HepG2 (cell line): ENCODE measurements around the gene COMMD10.

Experiments used
- CEBPB ChIP-seq: IDR thresholded peaks from 2 replicates; pipeline ENCODE4 v1.6.1; 2011; ENCODE audit warnings: low read depth, low read length, improper control_type of control experiment, borderline replicate concordance
- CTCF ChIP-seq: sonication (generic); formaldehyde crosslinking; IDR thresholded peaks from 2 replicates; pipeline ENCODE4 v1.5.0; 2020; ENCODE audit warnings: mild to moderate bottlenecking, missing genetic modification reagents, moderate library complexity
- GABPA ChIP-seq, 2 experiments: IDR thresholded peaks; 2 replicates each; pipeline ENCODE4 v1.6.1; 2011 to 2016; ENCODE audit warnings: low read depth in 2 of 2, low read length in 1 of 2, missing biosample characterization in 1 of 2, missing genetic modification characterization in 1 of 2
- HNRNPL ChIP-seq: fragments of 200-400 bp; formaldehyde crosslinking; IDR thresholded peaks from 2 replicates; pipeline ENCODE4 v1.6.1; 2017; ENCODE audit warnings: mild to moderate bottlenecking, low read depth, low read length
- KDM5A ChIP-seq: fragments of 200-600 bp; sonication (generic); IDR thresholded peaks from 2 replicates; pipeline ENCODE4 v1.7.0; 2018; ENCODE audit warnings: antibody characterized with exemption, mild to moderate bottlenecking, low read length, borderline replicate concordance
- REST ChIP-seq, 2 experiments: IDR thresholded peaks; 2 replicates each; pipeline ENCODE4 v1.6.1; 2011 to 2012; ENCODE audit warnings: low read length in 2 of 2, borderline replicate concordance in 1 of 2, low read depth in 1 of 2, mild to moderate bottlenecking in 1 of 2, moderate library complexity in 1 of 2
- SMARCE1 ChIP-seq: fragments of 450-650 bp; IDR thresholded peaks from 2 replicates; pipeline ENCODE4 v1.6.1; 2017; ENCODE audit warnings: borderline replicate concordance
- THAP8 ChIP-seq: sonication (generic); formaldehyde crosslinking; IDR thresholded peaks from 2 replicates; pipeline ENCODE4 v1.5.1; 2020; ENCODE audit warnings: missing genetic modification reagents, mild to moderate bottlenecking, borderline replicate concordance
- UBTF ChIP-seq: sonication (generic); formaldehyde crosslinking; IDR thresholded peaks from 2 replicates; pipeline ENCODE4 v1.4.0; 2020; ENCODE audit warnings: mild to moderate bottlenecking, missing genetic modification reagents
- ZBTB33 ChIP-seq: sonication (generic); formaldehyde crosslinking; IDR thresholded peaks from 2 replicates; pipeline ENCODE4 v1.4.0; 2020; ENCODE audit warnings: missing genetic modification reagents
- ZNF513 ChIP-seq: sonication (generic); formaldehyde crosslinking; conservative IDR thresholded peaks from 2 replicates; pipeline ENCODE4 v1.5.0; 2020; ENCODE audit warnings: missing genetic modification reagents
- ZNF644 ChIP-seq: IDR thresholded peaks from 2 replicates; pipeline ENCODE4 v1.6.1; 2016; ENCODE audit warnings: low read depth
- ZNF749 ChIP-seq: sonication (generic); formaldehyde crosslinking; IDR thresholded peaks from 2 replicates; pipeline ENCODE4 v1.8.0; 2022; ENCODE audit warnings: mild to moderate bottlenecking, missing genetic modification reagents, moderate library complexity, borderline replicate concordance

GRCh38 chr5:116159006-116159405 lies 74.2 kb downstream of the COMMD10 start:
- TF ChIP-seq GABPA (IDR thresholded peaks at IDR 0.05; ENCODE audit: low read depth, low read length) (no peak), GABPA (CRISPR knock-in tag; IDR thresholded peaks at IDR 0.05; ENCODE audit: low read depth) (no peak), ZNF513 (CRISPR knock-in tag) (no peak), HNRNPL (no peak), ZBTB33 (CRISPR knock-in tag) (no peak), UBTF (CRISPR knock-in tag) (no peak), ZNF749 (no peak), CEBPB (no peak), THAP8 (no peak), CTCF (CRISPR knock-in tag) (no peak), ZNF644 (CRISPR knock-in tag) (no peak), KDM5A (no peak), REST (IDR thresholded peaks at IDR 0.05; ENCODE audit: borderline replicate concordance in 1 of 2, low read depth in 1 of 2, low read length in 2 of 2) (no peak), SMARCE1 (no peak)
